ENCODE measurements around the gene DPF1.

The DPF1 gene

GRCh38 chr19:38208571-38208970 lies 15.5 kb downstream of the DPF1 start:
- TF ChIP-seq, protein P1, sequence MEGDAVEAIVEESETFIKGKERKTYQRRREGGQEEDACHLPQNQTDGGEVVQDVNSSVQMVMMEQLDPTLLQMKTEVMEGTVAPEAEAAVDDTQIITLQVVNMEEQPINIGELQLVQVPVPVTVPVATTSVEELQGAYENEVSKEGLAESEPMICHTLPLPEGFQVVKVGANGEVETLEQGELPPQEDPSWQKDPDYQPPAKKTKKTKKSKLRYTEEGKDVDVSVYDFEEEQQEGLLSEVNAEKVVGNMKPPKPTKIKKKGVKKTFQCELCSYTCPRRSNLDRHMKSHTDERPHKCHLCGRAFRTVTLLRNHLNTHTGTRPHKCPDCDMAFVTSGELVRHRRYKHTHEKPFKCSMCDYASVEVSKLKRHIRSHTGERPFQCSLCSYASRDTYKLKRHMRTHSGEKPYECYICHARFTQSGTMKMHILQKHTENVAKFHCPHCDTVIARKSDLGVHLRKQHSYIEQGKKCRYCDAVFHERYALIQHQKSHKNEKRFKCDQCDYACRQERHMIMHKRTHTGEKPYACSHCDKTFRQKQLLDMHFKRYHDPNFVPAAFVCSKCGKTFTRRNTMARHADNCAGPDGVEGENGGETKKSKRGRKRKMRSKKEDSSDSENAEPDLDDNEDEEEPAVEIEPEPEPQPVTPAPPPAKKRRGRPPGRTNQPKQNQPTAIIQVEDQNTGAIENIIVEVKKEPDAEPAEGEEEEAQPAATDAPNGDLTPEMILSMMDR (IDR thresholded peaks at IDR 0.05; ENCODE audit: low read depth, low read length): no peak
- H3K4me3 ChIP-seq (ENCODE audit: low read depth, low read length): no peak overlapping the region

GRCh38 chr19:38207543-38207942 lies 16.5 kb downstream of the DPF1 start:
- TF ChIP-seq, protein P1 (IDR thresholded peaks at IDR 0.05; ENCODE audit: low read depth, low read length): no peak
- no peak overlapping the region for H3K4me3 ChIP-seq (ENCODE audit: low read depth, low read length)

DNA sequence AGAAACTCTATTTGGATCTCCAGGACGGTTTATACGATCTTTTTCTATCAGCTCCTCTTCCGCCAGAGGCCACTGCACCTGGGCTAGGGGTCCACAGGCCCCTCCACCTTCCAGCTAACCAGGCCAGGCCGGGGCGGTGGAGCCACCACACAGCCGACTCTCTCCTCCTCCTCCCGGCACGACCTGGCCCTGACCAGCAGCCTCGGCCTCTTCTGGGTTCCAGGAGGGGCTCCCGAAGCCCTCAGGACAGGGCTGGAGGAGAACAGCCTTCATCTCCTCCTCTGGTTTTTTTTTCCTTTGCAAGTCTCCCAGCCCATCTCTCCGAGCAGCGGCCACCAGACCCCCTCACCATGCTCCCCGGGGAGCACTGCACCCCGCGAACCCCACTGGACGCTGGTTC lies 17.1 kb downstream of the DPF1 start:
- TF ChIP-seq, protein P1 (IDR thresholded peaks at IDR 0.05; ENCODE audit: low read depth, low read length): no peak
- H3K4me3 ChIP-seq (ENCODE audit: low read depth, low read length): no peak overlapping the region

DNA sequence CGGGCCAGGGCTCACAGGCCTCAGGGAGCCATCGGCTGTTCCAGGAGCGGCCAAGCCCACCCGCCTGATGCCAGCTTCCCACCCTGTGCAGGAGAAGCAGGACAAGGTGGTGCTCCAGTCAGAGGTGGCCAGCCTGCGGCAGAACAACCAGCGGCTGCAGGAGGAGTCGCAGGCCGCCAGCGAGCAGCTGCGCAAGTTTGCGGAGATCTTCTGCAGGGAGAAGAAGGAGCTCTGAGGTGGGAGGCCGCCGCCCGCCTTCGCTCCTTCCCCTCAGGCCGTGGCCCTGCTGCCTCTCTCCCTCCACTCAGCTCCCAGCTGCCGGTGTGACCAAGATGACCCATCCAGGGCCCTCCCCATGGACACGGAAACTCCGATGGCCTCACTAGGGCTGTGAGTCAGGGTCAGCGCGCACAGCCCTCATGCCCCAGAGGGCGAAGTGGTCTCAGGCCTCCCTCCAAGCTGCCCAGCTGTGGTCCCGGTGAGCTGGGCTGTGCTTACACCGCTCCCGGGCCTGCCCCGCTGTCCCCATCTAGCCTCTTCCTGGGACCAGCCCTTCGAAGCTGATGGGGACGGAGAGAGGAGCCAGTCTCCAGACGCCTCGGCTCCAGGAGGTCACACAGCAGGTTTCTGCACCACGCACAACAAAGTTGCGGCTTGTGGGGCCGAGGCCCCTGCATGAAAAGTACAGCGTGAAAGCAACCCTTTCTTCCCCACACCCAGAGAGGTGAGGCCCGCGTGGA lies 17.8 kb downstream of the DPF1 start:
- H3K4me3 ChIP-seq (ENCODE audit: low read depth, low read length): no peak overlapping the region
- TF ChIP-seq, protein P1 (IDR thresholded peaks at IDR 0.05; ENCODE audit: low read depth, low read length): no peak

GRCh38 chr19:38204728-38205127 lies 19.3 kb downstream of the DPF1 start:
- TF ChIP-seq, protein P1 (IDR thresholded peaks at IDR 0.05; ENCODE audit: low read depth, low read length): no peak
- no peak overlapping the region for H3K4me3 ChIP-seq (ENCODE audit: low read depth, low read length)

- TF ChIP-seq, protein P1 (IDR thresholded peaks at IDR 0.05; ENCODE audit: low read depth, low read length): no peak
- H3K4me3 ChIP-seq (ENCODE audit: low read depth, low read length): no peak overlapping the region
Measured at GRCh38 chr19:38204096-38204495, 19.9 kb downstream of the DPF1 start.

- H3K4me3 ChIP-seq (ENCODE audit: low read depth, low read length): no peak overlapping the region
- TF ChIP-seq, protein P1 (IDR thresholded peaks at IDR 0.05; ENCODE audit: low read depth, low read length): no peak
Measured at GRCh38 chr19:38203197-38203596, 20.8 kb downstream of the DPF1 start.
